H1 (cell line): ENCODE measurements around the gene ETFB. TPM values are rescaled to one million over a fixed set of nuclear protein-coding genes. Genes with fewer than 3 reads are reported as not detected.

Experiments
- CTCF ChIA-PET: fragments of 300-600 bp; sonication (Branson Sonifier 250); formaldehyde crosslinking; loops from one replicate; lab custom pipeline; 2021; ENCODE audit not compliant: partially characterized antibody; lab: Charles Lee
- POLR2A ChIA-PET: fragments of 300-600 bp; sonication (Branson Sonifier 250); formaldehyde crosslinking; loops from one replicate; lab custom pipeline; 2021; ENCODE audit warnings: inconsistent platforms; ENCODE audit not compliant: partially characterized antibody; lab: Charles Lee
- DNase-seq, 2 experiments: peaks; one replicate each; pipeline versions ENCODE4 v3.0.0 to v3.0.0-alpha.2; 2010 to 2022; ENCODE audit warnings: low spot score in 2 of 2, low read depth in 1 of 2, mixed read lengths in 1 of 2
- FAIRE-seq: peaks from 2 replicates; lab custom pipeline; 2011; peaks lifted over from hg19 to GRCh38; lab: Jason Lieb, UNC
- H2AFZ ChIP-seq: 2 replicates; pipeline ENCODE4 v1.8.1; 2012; ENCODE audit warnings: low read length, inconsistent platforms
- H2AK5ac ChIP-seq: 2 replicates; pipeline ENCODE4 v1.6.1; 2013; ENCODE audit warnings: low read depth, low read length
- H2BK120ac ChIP-seq: replicated peaks from 2 replicates; pipeline ENCODE3; 2013; ENCODE audit warnings: low read depth, low read length, inconsistent platforms
- H2BK12ac ChIP-seq: 2 replicates; pipeline ENCODE4 v1.6.1; 2013; ENCODE audit warnings: low read depth, low read length
- H2BK15ac ChIP-seq: 2 replicates; pipeline ENCODE4 v1.6.1; 2013; ENCODE audit warnings: low read length
- H2BK20ac ChIP-seq: 2 replicates; pipeline ENCODE4 v1.6.1; 2013; ENCODE audit warnings: low read length
- H2BK5ac ChIP-seq: 2 replicates; pipeline ENCODE4 v1.6.1; 2013; ENCODE audit warnings: low read depth, low read length
- H3K14ac ChIP-seq: 2 replicates; pipeline ENCODE4 v1.6.1; 2013; ENCODE audit warnings: inconsistent platforms; ENCODE audit not compliant: insufficient read length
- H3K18ac ChIP-seq: 2 replicates; pipeline ENCODE4 v1.6.1; 2013; ENCODE audit warnings: low read length; ENCODE audit errors: extremely low read depth
- H3K23ac ChIP-seq: 2 replicates; pipeline ENCODE4 v1.6.1; 2013; ENCODE audit warnings: inconsistent platforms; ENCODE audit not compliant: insufficient read length
- H3K23me2 ChIP-seq: 2 replicates; pipeline ENCODE4 v1.6.1; 2013; ENCODE audit warnings: low read depth, low read length
- H3K27ac ChIP-seq: 2 replicates; pipeline ENCODE4 v1.6.1; 2011; ENCODE audit warnings: low read depth, low read length, inconsistent platforms
- H3K27me3 ChIP-seq, 4 experiments: replicated peaks in 1 of 4; 1 replicate in 1 of 4; 2 replicates in 3 of 4; pipeline versions ENCODE4 v1.6.1 to v1.8.1; 2011 to 2013; ENCODE audit warnings: low read length in 3 of 4, mild to moderate bottlenecking in 3 of 4, inconsistent platforms in 2 of 4, mixed read lengths in 2 of 4, moderate library complexity in 1 of 4; ENCODE audit not compliant: control insufficient read depth in 3 of 4, insufficient read depth in 3 of 4; ENCODE audit errors: extremely low read depth in 1 of 4
- H3K36me3 ChIP-seq, 4 experiments: 2 replicates each; pipeline versions ENCODE4 v1.6.1 to v1.8.1; 2011 to 2013; ENCODE audit warnings: mild to moderate bottlenecking in 4 of 4, low read length in 3 of 4, moderate library complexity in 2 of 4, control low read depth in 1 of 4, inconsistent platforms in 1 of 4; ENCODE audit not compliant: insufficient read depth in 4 of 4, control insufficient read depth in 2 of 4
- H3K4ac ChIP-seq: replicated peaks from 2 replicates; pipeline ENCODE3; 2013; ENCODE audit warnings: low read length, low read depth, mixed read lengths, inconsistent platforms; ENCODE audit not compliant: insufficient read length
- H3K4me1 ChIP-seq, 4 experiments: replicated peaks in 1 of 4; 1 replicate in 1 of 4; 2 replicates in 3 of 4; pipeline versions ENCODE4 v1.6.1 to v1.8.1; 2011 to 2013; ENCODE audit warnings: low read length in 3 of 4, inconsistent platforms in 2 of 4, mixed read lengths in 1 of 4; ENCODE audit not compliant: insufficient read depth in 4 of 4, control insufficient read depth in 3 of 4
- H3K4me2 ChIP-seq, 2 experiments: 2 replicates each; pipeline versions ENCODE4 v1.6.1 to v1.8.1; 2011 to 2013; ENCODE audit warnings: low read depth in 2 of 2, low read length in 2 of 2, control low read depth in 1 of 2, inconsistent platforms in 1 of 2, mild to moderate bottlenecking in 1 of 2; ENCODE audit not compliant: insufficient read depth in 1 of 2
- H3K4me3 ChIP-seq, 4 experiments: fragments of 200-600, 300-600 bp in 1 of 4; sonication (generic), shearing (Covaris generic), sonication (Bioruptor Twin) in 1 of 4; 2 replicates each; pipeline versions ENCODE4 v1.5.1 to v1.8.1; 2011 to 2016; ENCODE audit warnings: low read length in 4 of 4, low read depth in 3 of 4, control low read depth in 2 of 4, inconsistent platforms in 2 of 4, mild to moderate bottlenecking in 2 of 4, mixed read lengths in 1 of 4, moderate library complexity in 1 of 4; ENCODE audit not compliant: insufficient read depth in 2 of 4; ENCODE audit errors: extremely low read depth in 1 of 4
- H3K56ac ChIP-seq: replicated peaks from 2 replicates; pipeline ENCODE3; 2013; ENCODE audit warnings: low read depth, mild to moderate bottlenecking, mixed read lengths, low read length, inconsistent platforms; ENCODE audit not compliant: insufficient read length
- H3K79me1 ChIP-seq: 2 replicates; pipeline ENCODE4 v1.6.1; 2013; ENCODE audit warnings: low read depth, low read length, control low read depth
- H3K79me2 ChIP-seq, 2 experiments: 2 replicates each; pipeline versions ENCODE4 v1.6.1 to v1.8.1; 2012 to 2013; ENCODE audit warnings: low read length in 2 of 2, mild to moderate bottlenecking in 2 of 2, inconsistent platforms in 1 of 2; ENCODE audit not compliant: insufficient read depth in 2 of 2, control insufficient read depth in 1 of 2
- H3K9ac ChIP-seq, 4 experiments: replicated peaks in 1 of 4; 1 replicate in 1 of 4; 2 replicates in 3 of 4; pipeline versions ENCODE4 v1.6.1 to v1.8.1; 2011 to 2013; ENCODE audit warnings: low read depth in 3 of 4, low read length in 3 of 4, control low read depth in 2 of 4, mild to moderate bottlenecking in 2 of 4, moderate library complexity in 2 of 4, inconsistent platforms in 1 of 4; ENCODE audit errors: extremely low read depth in 1 of 4
- H3K9me3 ChIP-seq, 2 experiments: 2 replicates each; pipeline versions ENCODE4 v1.6.1 to v1.8.1; 2012 to 2013; ENCODE audit warnings: mild to moderate bottlenecking in 2 of 2, moderate library complexity in 2 of 2, control low read depth in 1 of 2, inconsistent platforms in 1 of 2, low read depth in 1 of 2, low read length in 1 of 2, mixed read lengths in 1 of 2; ENCODE audit not compliant: insufficient read depth in 2 of 2
- H4K20me1 ChIP-seq, 2 experiments: replicated peaks in 1 of 2; 2 replicates each; pipeline versions ENCODE3 to v1.8.1; 2011 to 2013; ENCODE audit warnings: inconsistent platforms in 2 of 2, low read length in 2 of 2, mild to moderate bottlenecking in 1 of 2; ENCODE audit not compliant: insufficient read depth in 2 of 2, control insufficient read depth in 1 of 2
- H4K5ac ChIP-seq: 2 replicates; pipeline ENCODE4 v1.6.1; 2013; ENCODE audit warnings: low read length, low read depth, mixed read lengths, inconsistent platforms; ENCODE audit not compliant: insufficient read length
- H4K8ac ChIP-seq: 2 replicates; pipeline ENCODE4 v1.8.0; 2013; ENCODE audit warnings: mild to moderate bottlenecking, moderate library complexity, low read length, inconsistent platforms; ENCODE audit not compliant: insufficient read depth; ENCODE audit errors: extremely low read depth
- H4K91ac ChIP-seq: replicated peaks from 2 replicates; pipeline ENCODE3; 2013; ENCODE audit warnings: low read length, mixed read lengths, inconsistent platforms; ENCODE audit not compliant: insufficient read length
- CHD1 ChIP-seq: IDR thresholded peaks from 2 replicates; pipeline ENCODE4 v1.6.1; 2012; ENCODE audit warnings: low read depth, low read length, improper control_type of control experiment
- POU5F1 ChIP-seq: IDR thresholded peaks from 2 replicates; pipeline ENCODE4 v1.6.1; 2011; ENCODE audit warnings: low read depth, mild to moderate bottlenecking, low read length, moderate library complexity
- SUZ12 ChIP-seq: fragments of 200-600 bp; sonication (generic); IDR thresholded peaks from 2 replicates; pipeline ENCODE4 v1.6.1; 2012; ENCODE audit warnings: mild to moderate bottlenecking, inconsistent platforms, low read length, moderate library complexity, mixed read lengths
- WGBS, 2 experiments: shearing (Covaris generic) in 1 of 2; methylation state at CpG; one replicate each; pipeline versions ENCODE4 v1.1.6 to v1.1.7; 2013 to 2015; ENCODE audit warnings: low lambda C conversion rate in 2 of 2, mixed read lengths in 2 of 2, inconsistent platforms in 1 of 2, low coverage in 1 of 2, missing lambda C conversion rate in 1 of 2; ENCODE audit not compliant: insufficient replicate concordance in 2 of 2, insufficient coverage in 1 of 2, insufficient read length in 1 of 2; ENCODE audit errors: extremely low coverage in 1 of 2, missing lambda C conversion rate in 1 of 2; 5-methylcytosine and 5-hydroxymethylcytosine counted together
- polyA plus RNA-seq, 7 experiments: library from polyadenylated mRNA; depleted of rRNA in 3 of 7; stranded (reverse) in 5 of 7; unstranded in 2 of 7; fragments of >200 nt in 5 of 7; fragments of 200-250 nt in 2 of 7; gene quantifications; 1 replicate in 5 of 7; 2 replicates in 1 of 7; 4 replicates in 1 of 7; pipeline versions ENCODE4 v1.2.1 to v1.2.3, GENCODE V29; 2011 to 2013; ENCODE audit warnings: missing spikeins in 2 of 7, mixed read lengths in 2 of 7
- total RNA-seq: library from RNA; stranded (reverse); fragmentation: NEBNext Ultra II Directional; extraction: Animal tissue kit (Norgen Biotek cat#: 25700); gene quantifications from 2 replicates; pipeline ENCODE4 v1.2.1, GENCODE V29; 2021
- TF ChIP-seq, protein P1 (sequence below): IDR thresholded peaks from 2 replicates; pipeline ENCODE4 v1.6.1; 2011; ENCODE audit warnings: low read length, improper control_type of control experiment

ETFB gene
- total and polyA plus RNA-seq, 2 of the 8 experiments (the other 6 are each of a cell fraction or from before 2014, with no cell fraction given) = 40.0 to 66.5 TPM

DNA sequence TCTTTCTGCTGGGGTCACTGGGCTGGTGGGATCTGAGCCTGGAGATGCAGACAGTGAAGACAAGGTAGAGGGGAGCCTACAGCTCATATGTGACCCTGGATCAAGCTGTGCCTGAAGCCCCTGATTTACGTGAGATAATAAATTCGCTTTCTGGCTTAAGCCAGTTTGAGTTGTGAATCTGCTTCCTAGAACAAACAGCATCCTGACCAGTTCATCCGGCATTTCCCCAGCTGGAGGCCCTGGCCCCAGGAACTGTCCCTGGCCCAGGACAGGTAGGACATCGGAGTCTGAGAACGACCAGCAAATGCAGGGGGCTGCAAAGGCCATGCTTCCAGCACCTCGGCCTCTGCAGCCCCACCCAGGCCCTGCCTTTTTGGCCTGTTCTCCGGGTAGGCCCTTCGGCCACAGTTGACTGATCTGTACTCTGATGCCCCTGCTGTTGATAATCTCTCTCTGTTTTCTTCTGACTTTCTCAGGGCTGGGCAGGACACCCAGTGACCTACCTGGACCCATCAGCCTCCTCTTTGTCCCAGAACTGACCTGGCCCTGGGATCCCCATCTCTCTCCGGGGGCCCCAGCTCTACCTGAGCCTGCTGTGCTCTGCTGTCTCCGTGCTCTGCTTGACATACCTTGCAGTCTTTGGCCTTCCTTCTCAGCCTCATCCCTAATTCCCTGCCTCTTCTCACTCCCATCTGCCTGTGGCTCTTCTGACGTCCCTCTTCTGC, 14.8 kb downstream of the ETFB start:
- Histone ChIP-seq H2BK5ac (no peak overlapping the region), H3K14ac (no peak overlapping the region), H3K23ac (no peak overlapping the region), H3K79me2 (no peaks in the 10 kb centered on the region), H2BK15ac (no peak overlapping the region), H3K4me3 (no peak overlapping the region), H2AFZ (no peak overlapping the region), H3K9me3 (no peaks in the 10 kb centered on the region), H3K56ac (no peak overlapping the region), H3K4me1 (peaks cover 3 to 9% (median 7%) of the 10 kb centered on the region in 4 experiments), H3K36me3 (no peaks in the 10 kb centered on the region), H3K27me3 (no peaks in the 10 kb centered on the region), H2BK20ac (no peak overlapping the region), H4K91ac (no peak overlapping the region), H2AK5ac (no peak overlapping the region), H3K9ac (no peak overlapping the region), H4K5ac (no peak overlapping the region), H3K4me2 (no peak overlapping the region), H3K79me1 (no peaks in the 10 kb centered on the region), H4K8ac (no peak overlapping the region), H3K18ac (no peak overlapping the region), H3K4ac (no peak overlapping the region), H3K27ac (no peak overlapping the region), H3K23me2 (no peaks in the 10 kb centered on the region), H2BK120ac (no peak overlapping the region), H2BK12ac (no peak overlapping the region), H4K20me1 (peaks cover 0 to 3% of the 10 kb centered on the region in 2 experiments)
- ChIA-PET CTCF (interaction anchor here (0.6 to 2.0 kb wide), 4 partner anchors 11 to 23 kb away, joined by 3 to 5 read pairs (median 3); no protein-coding TSS in a partner anchor), POLR2A (interaction anchor here (1.2 to 1.6 kb wide), 5 partner anchors 10 to 70 kb away, joined by 3 to 12 read pairs (median 4); partner anchors contain the start of genes C19orf84 and VSIG10L)
- no peak for DNase-seq
- WGBS, 2 experiments = 86% methylated on average over 10 of the region's 11 CpGs; no CpG with 5 or more reads in 1 of the 2 experiments
- TF ChIP-seq, protein P1, sequence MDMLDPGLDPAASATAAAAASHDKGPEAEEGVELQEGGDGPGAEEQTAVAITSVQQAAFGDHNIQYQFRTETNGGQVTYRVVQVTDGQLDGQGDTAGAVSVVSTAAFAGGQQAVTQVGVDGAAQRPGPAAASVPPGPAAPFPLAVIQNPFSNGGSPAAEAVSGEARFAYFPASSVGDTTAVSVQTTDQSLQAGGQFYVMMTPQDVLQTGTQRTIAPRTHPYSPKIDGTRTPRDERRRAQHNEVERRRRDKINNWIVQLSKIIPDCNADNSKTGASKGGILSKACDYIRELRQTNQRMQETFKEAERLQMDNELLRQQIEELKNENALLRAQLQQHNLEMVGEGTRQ = no peak
- TF ChIP-seq SUZ12 (no peak), POU5F1 (no peak), CHD1 (no peak)
- no peak for FAIRE-seq
